GM19240 (cell line): ENCODE results near the gene BDKRB2.
A peak's percentile ranks its signal among the peaks of the same experiment; 100 is the strongest.

ENCODE experiments used
- DNase-seq: peaks from one replicate; pipeline ENCODE4 v3.0.0; 2011; ENCODE audit warnings: low spot score; ENCODE audit not compliant: insufficient read length

BDKRB2 gene

DNA sequence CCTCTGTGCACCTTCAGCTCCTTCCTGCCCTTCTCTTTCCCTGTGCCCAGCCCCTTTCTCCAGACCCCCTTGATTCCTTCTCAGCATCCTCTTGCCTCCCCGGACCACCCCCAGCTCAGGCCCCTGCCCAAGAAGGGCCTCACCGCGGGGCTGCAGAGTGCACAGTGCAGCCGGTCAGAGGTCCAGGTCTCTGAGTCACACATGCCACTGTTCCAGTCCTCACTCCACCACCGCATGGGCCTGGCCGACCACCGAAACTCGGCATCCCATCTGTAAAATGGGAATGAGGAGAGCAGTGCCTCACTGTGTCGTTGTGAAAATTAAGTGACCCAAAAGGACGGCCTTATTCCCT, 64.7 kb downstream of the BDKRB2 start:
- DNase-seq = no peak

DNA sequence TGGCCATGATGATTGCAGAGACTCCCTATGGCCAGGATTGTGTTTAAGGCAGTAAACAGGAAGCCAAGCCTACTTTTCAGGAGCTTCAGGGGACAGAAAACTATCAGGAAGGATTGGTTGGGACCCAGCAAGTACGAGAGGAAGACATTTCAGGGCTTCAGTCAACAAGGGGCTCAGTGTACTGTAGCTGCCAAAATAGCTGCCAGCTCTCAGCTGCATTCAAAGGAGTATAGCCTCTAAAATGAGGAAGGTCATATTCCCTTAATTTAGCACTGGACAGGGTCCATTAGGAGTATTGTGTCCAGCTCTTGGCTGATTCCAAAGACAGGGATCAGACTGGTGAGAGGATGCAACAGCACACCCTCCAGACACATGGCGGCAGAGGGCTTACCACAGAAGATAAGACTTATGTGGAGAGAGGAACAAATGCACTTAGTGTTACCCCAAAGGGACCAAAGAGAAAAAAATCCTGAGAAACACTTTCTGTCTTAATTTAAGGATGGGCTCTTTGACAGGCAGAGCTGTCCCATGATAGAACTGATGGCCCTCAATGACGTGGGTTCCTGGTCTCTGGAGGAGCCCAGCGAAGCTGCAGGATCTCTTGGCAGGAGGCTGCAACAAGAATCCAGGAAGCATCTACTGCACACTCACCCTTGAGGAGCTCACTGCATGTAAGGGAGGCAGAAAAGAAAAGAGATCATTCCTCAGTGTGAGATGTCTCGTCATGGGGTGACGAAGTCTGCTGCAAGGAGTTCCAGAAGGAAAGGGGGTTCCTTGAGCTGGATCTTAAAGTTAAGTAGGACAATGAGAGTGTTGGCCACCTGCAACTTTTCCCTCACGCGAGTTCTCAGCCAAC, 66.2 kb downstream of the BDKRB2 start:
- DNase-seq = no peak

DNA sequence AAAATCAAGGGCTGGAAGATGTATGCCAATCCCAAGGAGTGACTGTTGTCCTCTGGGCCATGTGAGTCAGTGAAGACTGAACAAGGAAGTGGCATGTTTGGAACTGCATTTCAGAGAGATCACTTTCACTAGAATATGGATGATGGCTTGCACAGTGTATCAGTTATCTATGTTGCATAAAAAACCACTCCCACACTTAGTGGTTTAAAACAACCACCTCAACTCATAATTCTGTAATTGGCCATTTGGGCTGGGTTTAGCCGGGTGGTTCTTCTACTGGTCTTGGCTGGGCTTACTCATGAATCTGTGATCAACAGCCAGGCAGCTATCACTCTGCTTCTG, 66.8 kb downstream of the BDKRB2 start:
- no peak for DNase-seq

DNA sequence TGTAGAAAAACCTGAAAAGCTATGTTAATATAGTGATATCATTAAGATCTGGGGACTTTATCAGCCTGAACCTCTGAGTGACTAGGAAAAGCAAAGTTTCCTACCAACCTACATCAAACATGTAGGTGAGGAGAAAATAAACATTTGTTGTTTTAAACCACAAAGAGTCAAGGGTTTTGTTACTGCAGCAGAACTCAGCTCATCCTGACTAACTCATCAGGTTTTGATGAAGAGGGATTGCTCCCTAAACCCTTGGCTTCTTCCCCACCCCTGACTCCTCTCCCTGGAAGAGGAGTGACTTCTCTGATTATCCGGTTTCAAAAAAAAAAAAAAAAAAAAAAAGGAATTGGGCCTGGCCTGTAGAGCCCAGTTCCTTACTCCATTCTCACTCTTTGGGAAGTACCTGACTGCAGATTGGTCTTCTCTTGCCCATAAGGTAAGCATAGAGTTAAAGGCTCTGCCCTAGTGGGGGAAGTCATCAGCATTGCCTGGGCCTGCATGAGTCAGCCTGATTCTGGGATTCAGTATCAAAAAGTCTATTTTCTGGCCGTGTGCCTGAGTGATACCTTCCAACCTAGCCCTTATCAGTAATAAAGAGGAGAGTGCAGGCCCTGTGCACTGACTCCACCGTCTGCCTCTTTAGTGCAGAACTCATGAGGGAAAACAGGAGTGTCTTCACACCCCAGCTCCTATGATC, 68.3 kb downstream of the BDKRB2 start:
- no peak for DNase-seq

DNA sequence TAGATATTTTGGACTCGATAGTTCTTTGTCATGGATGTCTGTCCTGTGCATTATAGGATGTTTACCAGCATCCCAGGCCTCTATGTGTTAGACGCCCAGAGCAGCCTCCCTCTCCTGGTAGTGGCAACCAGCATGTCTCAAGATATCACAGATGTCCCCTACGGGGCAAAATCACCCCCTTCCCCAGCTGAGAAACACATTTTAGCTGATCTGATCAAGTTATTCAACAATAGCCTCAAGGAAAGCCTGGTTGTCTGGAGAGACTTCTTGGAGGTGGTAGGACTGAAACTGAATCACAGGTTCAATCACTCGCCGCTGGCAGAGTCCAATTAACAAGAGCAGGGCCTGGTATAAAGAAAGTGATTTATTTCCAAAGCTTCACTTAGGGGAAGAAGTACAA, 69.0 kb downstream of the BDKRB2 start:
- DNase-seq = no peak

DNA sequence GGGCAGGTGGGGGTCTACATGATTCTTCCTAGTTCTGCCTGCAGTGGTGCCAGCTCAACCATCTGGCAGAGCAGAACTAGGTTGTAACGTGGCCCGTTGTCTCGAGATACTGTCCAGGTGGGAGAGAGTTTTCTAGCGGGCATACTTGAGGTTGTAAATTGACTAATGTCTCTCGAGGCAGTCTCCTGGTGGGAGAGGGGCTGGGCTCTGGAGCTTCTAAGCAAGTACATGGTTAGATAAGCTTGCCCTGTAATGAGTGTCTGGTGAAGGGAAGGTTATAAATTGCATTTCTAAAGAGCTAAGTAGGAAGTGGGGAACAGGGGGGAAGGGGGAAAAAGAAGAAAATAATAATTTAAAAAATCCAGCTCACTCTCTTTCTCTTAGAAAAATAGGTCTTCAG, 69.5 kb downstream of the BDKRB2 start:
- DNase-seq = no peak

DNA sequence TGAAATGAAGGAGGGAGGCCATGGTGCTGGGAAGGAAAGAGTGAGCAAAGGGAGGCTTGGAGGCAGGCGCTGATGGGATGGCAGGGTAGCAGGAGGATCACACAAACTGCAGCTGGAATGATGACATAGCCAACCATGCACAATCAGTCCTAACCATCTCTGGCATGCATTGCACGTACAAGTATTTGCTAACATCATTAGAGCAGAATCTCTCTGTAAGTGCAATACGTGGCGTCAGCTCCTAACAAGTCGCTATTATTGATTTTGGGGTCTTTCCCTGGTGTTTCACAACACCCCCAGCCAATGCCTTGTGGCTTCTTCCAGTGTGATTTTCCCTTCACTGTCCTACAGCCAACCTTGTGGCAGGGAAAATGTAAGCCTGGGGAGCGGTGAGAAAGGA, 69.9 kb downstream of the BDKRB2 start:
- DNase-seq = no peak

DNA sequence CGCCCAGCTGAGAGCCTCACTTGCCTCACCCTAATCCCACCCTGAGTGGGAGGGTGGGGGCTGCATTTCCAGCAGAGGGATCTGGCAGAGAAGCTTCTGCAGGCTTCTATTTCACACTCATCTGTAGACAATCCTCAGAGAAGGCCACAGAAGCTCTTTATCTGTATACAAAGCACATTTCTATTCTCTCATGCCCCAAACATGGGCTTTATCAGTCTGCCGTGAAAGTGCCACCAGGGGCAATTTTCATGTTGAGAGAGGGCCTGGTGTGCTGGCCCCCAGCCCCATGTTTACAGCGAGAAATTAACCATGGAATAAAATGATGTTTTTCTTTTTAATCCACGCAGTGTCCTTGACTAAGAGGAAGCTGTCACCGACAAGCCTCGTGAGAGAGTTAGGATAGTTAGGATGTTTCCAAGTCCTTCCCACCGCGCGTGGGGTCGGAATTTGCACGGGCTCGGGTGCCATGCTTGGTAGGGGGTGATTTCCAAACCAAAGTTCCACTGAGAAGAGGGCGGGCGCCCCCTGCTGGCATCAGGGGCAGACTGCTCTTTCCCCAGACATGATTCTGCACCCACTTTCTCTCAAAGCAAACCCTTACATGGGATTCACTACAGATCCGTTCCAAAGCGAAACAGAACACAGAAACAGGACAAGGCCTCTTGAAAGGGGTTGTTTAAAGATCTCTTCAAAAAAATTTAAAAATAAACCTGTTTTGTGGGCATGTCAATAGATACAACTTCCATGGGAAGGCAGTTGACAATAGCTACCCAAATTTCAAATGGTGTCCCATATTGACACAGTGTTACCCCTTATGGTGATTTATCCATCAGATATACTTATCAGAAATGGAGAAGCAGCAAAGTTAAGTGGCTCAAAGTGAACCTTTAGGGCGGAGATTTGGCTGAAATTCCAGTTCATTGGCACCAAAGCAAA, 70.8 kb downstream of the BDKRB2 start:
- DNase-seq = peak; percentile 61

DNA sequence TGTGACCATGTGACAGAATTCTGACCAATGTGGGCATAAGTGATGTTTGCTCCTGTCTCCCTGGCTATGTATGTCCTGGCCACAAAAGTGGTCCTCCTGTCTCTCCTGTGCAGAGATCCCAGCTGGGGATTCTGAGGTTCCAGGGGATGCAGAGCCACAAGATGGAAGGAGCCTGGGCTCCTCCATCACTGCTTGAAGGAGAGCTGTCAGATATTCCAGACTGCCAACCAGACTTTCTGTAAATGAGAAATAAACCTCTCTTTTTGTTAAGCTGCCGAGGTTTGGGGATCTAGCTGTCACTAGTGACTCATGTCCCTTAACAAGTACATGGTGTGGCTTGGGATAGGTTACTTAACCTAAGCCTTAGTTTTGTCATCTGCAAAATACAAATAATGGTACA, 73.3 kb downstream of the BDKRB2 start:
- no peak for DNase-seq

DNA sequence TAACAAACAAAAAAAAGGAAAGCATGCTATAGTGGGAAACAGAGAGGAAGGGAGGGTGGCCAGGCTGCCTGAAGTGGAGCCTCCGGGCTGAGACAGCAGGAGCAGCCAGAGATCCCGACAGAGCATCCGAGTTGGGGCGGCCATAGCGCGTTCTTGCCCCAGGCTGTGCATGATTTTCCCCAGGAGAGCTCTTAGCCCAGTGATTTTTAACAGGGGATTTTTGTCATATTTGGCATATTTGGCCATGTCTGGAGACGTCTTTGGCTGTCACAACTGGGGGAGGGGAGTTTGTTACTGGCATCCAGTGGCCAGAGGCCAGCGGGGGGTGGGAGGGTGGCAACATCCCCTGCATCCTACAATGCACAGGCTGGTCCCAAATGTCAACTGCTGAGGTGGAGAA, 74.9 kb downstream of the BDKRB2 start:
- no peak for DNase-seq

DNA sequence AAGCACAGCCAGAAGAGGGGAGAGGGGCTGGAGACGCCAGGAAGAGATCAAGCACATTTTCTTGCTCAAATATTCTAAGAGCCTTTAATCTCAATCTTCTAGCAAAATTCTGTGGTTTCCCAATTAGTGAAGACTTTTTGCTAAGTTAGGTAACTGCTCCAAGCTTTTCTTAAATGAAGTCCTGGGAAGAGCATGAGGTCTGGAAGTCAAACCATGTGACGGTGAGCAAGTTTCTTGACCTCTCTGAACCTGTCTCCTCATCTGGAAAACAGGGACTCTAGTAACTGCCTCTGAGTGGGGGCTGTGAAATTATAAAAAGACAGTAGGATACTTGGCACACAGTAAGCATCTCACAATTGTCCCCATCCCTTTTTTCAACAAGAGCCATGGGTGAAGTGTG, 75.5 kb downstream of the BDKRB2 start:
- no peak for DNase-seq

DNA sequence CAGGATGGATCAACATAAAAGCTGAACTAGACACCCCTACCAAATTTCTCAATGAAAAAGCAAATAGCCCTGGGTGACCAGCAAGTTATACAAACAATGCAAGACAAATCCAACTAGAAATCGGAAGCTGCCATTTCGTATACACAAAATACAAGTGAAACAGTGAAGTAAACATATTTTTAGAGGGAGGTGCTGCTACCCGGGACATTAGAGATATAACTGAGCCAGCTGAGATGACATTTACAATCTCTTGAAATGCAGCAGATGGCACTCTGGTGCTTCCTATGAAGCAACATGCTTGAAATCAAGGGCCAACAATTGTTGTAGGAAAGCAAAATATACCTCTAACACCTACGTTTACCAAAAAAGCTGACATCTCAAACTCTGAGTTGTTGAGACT, 76.8 kb downstream of the BDKRB2 start:
- DNase-seq = no peak

DNA sequence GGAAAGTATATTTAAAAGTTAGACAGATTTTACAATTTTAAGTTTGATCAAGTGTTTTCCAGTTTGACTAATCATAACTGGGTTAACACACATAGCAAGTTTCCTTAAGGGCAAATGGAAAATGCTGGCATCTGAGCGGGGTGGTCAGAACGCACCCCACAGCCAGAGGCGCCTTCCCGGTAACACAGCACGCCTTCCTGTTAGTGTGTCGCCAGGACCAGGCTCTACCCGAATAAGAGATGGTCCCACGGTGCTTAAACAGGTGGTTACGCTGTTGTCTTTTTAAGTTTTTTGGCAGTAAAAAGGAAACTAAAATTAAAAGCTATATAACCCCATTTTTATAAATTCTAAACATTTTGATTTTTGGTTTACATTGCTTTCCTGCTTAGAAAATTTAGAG, 79.4 kb downstream of the BDKRB2 start:
- no peak for DNase-seq

DNA sequence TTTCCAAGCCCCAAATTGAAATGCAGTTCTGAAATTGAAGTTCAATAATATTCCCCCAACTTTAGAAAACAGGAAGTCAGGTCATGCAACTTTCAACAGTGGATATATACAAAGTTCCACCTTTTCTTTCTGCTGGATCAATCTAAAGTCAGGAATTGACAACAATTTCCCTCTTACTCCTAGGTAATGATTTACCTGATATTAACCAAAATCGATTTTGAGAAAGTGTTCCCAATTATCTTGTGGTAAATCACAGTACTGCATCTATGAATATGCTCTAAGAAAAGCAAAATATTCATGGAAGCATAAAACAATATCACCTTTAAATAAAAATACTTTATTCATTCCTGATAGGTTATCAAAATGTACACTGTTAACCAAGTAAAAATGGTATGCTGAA, 79.8 kb downstream of the BDKRB2 start:
- no peak for DNase-seq

DNA sequence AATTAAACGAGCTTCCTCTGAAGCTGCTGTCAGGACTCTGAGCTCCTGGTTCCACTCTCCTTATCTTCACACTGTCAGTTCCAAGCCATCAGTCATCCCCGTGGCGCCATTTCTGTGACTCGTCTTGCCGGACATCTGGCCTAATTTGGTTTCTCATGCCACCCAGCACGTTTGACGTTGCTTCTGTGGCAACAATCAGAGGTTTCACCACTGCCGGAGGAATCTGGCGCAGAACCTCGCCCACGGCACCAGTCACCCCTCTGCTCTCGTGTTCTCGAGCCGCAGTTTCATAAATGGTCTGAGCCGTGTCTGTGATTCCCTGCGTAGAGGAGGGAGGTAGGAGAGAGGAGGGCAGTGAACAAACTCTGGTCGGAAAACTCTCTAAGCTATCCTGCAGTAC, 81.0 kb downstream of the BDKRB2 start:
- no peak for DNase-seq

DNA sequence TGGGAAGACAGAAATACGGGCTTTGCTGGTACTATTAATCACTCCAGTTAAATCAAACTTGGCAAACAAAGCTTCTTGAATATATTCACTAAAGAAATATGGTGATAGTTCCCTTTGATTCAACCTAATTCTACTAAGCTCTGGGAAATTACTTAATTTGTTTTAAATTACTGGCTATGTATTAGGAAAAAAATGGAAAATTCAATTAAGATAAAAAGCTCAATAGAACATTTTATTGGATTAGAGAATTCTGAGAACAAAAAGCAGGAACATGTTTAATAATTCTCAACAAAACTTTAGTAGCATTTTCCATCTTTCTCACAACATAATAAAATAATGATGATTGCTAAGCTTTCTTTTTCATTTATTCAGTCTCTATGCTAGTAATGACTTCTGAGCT, 81.6 kb downstream of the BDKRB2 start:
- no peak for DNase-seq

DNA sequence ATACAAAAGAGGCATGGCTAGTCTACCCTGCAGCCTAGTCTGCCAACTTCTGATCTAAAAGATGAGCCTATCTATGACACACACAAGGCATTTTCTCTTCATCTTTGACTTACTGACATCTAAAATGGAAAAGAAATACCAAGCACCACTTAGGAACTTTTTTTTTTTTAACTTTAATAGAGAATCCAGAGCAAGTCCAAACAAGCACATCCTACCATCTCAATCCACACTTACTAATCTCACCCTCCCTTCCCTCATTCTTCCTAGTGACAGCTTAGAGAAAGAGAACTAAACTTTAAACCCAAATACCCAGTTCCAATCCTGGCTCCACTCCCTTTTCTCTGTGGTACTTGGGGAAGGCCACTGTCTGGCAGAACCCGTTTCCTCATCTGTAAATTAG, 83.2 kb downstream of the BDKRB2 start:
- no peak for DNase-seq
